ENCODE data around the gene RNASEH2A.

- TF ChIP-seq CTCF (optimal IDR thresholded peaks at IDR 0.05 in 1 of 3, IDR thresholded peaks at IDR 0.05 in 1 of 3, conservative IDR thresholded peaks at IDR 0.05 in 1 of 3; ENCODE audit: extremely low read depth in 1 of 3, insufficient read depth in 2 of 3, low read length in 3 of 3) (no peak), EZH2 (IDR thresholded peaks at IDR 0.05; ENCODE audit: low read length) (no peak)
These were observed 46.7 kb upstream of the RNASEH2A start for GRCh38 chr19:12759686-12760085.
